ENCODE data around the gene AP3D1.
A peak's percentile ranks its signal among the peaks of the same experiment; 100 is the strongest.

AP3D1 gene

DNA sequence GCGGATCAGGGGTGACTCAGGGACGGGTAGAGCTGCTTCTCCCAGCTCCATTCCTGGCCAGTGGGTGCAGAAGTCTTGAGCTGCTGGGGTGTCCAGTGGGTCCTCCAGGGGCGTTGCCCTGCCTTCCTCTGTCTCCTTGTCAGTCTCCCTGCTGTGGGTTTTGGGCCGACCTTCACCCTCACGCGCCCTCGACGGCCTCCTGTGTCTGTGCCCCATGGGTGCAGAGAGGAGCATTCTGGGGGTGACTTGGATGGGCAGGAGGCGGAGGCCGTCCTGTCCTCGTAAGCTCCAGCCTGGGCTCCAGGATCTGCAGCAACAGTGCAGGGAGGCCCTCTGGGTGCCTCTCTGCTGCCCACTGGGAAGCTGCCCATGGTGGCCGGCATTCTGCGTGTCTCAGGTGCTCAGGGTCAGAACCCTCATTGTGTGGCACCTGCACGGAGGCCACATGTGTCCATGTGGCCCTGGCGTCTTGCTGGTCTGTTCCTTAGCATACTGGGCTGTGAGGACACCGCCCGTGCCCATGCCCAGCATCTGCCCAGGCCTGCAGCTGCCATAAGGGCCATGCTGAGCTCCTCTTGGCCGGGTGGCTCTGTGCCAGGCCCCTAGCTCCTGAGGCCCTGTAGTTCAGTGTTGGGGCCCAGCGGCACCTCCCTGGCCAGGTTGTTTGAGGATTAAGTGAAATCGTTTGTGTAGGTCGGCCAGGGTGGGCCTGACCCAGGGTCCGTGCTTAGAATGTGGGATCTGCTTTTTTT lies 29.7 kb upstream of the AP3D1 start:
- DNase-seq = no peak

DNA sequence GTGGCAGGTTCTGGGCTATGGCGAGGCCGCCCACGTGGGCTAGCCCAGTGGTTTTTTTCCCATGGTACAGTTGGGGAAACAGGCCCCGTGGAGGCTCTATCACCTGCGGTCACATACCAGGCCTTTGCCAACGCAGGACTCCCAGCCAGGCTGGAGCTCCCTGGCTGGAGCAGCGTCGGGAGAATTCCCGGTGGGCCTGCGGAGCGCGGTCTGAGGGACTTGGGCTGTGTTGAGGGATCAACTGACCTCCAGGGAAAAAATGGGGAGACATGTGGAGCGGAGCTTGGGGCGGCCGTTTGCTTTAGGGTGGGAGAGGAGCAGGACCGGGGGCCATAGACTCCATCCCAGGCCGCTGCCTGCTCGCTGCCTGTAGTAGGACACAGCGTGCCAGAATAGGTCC lies 28.7 kb upstream of the AP3D1 start:
- no peak for DNase-seq

DNA sequence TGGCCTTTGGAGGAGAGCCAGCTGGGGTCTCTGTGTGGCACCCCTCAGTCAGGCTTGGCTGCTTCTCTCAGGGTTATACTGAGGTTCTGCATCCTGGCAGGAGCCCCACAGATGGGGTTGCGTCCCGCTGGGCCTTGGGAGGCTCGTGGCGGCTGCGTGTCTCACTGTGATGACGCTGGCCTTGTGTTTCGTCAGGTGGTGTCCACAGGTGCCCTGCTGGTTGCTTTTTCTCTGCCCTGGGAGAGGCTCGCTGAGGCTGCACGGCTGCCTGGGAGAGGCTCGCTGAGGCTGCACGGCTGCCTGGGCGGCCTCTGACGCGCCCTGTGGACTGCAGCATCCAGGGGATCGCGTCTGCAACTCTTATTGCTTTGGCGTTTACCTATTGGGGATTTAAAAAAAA lies 27.7 kb upstream of the AP3D1 start:
- DNase-seq = no peak

DNA sequence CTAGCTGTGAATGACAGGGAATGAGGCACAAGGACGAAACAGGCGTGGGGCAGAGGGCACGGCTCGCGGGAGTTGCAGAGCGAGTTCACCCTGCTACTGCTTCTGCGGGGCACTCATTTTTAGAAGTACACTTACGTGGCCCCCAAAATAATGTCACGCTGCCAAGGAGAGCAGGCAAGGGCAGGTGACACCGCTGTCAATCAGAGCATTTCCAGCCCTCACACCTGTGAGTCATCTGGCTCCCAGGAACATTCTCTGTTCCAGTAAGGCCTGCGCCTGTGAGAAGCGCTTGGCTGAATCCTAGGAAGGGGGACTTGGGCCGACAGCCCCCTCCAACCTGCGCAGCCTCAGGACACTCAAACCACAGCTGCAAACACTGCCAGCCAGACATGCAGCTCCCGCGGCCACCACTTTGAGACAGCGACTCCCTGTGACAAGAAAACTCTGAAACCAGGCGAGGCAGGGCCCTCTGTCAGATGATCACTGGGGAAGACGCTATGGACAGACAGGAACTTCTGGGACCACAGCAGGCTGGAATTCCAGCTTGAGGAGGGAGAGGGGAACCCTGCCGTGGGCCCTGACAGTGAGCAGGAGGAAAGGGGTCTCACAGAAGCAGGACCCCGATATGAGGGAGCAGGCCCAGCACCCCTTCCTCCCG lies 25.1 kb upstream of the AP3D1 start:
- DNase-seq = no peak

DNA sequence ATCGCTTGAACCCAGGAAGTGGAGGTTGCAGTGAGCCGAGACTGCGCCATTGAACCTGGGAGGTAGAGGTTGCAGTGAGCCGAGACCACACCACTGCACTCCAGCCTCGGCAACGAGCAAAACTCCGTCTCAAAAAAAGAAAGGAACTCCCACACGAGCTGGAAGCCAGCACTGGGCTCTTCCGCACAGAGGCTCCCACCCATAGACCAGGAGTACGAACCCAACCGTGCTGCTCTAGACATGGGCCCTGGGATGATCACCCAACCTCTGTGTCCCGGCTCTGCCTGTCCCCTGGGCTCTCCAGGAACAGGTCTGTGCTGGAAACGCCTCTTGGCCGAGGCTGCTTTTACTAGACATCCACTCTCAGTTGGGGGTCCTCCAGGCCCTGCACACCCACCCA lies 24.4 kb upstream of the AP3D1 start:
- no peak for DNase-seq

DNA sequence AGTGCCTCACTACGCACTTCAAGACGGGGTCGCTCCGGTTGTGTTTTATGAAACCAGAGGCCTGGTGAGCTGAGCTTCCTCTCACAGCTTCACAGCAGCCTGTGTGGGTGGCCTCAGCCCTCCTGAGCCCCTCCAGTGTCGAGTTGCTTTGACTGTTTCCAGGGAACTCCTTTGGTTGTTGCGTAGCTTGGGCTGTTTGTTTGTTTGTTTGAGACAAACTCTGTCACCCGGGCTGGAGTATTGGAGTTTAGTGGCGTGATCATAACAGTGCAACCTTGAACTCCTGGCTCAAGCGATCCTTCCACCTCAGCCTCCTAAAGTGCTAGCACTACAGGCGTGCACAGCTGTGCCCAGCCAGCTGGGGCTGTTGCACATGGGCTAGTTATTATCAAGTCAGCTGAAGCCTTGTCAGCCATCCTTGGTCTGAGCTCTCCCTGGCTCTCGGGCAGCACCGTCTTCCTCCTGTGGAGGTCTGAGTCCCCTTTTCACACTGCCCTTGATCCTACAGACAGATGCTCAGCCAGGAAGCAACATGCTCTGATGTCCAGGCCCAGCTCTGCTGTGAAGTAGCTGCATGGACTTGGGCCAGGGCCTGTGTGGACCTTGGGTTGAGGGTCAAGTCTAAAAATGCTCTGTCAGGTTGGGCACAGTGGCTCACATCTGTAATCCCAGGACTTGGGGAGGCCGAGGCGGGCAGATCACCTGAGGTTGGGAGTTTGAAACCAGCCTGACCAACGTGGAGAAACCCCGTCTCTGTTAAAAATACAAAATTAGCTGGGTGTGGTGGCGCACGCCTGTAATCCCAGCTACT lies 22.6 kb upstream of the AP3D1 start:
- no peak for DNase-seq

DNA sequence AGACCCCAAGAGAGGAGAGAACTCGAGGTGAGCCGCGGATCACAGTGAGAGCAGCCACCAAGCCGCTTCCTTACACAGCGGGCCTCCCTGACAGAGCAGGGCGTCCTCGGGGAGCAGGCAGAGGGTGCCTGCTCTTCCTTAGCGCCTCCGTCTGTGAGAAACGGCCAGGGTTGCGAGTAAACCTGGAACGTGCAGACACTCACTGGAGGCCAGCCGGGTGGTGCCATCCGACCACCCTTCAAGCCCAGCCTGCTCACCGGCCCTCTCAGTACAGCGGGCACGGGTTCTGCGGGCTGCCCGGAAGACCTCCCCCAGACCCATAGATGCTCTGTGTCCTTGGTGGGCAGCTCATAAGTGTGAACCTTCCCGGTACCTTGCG lies 22.0 kb upstream of the AP3D1 start:
- no peak for DNase-seq

DNA sequence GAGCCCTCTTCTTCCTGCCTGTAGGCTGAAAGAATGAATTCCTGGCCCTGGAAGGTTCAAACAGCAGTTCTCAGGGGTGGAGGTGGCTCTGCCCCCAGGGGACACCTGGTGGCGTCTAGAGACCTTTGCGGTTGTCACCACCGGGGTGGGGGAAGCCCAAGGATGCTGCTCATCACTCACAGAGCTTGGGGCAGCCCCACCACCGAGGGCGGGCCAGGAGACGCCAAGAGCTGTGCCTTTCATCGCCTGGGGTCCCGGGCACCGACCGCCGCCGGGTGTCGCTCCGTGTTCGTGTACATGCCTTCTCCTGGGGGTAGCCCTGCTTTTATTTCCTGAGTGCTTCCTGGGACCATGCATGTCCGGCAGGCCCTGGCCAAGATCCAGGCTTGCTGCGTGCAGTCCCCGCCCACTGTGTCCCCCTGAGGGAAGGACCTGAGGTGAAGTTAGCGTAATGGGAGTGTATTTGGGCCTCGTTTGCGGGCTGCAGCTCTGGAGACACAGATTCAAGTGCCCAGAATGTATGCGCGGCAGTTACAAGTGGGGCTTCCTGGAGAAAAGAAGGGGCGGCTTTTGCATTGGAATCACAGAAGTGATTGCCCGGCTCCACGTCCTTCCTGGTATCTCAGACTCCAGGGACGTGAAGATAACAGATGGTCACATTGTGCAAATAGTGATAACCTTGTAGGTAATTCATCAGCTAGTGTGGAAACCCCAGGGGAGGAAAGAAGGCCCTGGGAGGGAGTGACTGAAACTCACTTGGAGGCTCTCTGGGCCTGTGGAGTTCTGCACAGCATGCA lies 20.2 kb upstream of the AP3D1 start:
- DNase-seq = no peak

DNA sequence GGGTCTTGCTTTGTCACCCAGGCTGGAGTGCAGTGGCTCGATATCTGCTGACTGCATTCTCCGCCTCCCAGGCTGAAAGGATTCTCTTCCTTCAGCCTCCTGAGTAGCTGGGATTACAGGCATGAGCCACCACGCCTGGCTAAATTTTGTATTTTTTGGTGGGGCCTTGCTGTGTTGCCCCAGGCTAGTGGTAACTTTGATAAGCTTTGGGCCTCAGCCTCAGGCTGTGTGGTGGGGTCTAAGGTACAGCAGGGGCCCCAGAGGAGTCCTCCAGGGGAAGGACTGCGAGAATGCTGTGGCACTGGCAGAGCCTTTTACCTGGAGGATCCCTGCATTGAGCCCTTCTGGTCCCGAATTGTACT lies 19.6 kb upstream of the AP3D1 start:
- no peak for DNase-seq

DNA sequence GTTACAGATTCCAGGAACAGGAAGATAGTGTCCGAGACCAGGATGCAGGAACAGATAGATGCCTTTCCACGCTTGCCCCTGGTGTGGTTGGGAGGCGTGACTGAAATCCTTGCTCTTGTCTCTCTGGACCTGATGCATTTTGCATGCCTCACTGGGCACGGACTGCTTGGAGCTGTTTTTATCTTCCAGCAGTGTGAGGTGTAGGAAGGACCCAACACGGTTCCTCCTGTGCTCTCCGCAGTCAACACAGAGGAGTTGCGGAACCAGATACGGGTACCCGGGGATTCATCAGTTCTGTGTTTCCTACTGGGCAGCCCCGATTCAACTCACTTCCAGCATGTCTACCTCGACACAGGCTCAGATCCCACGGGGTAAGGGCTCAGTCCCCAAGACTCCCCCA lies 18.9 kb upstream of the AP3D1 start:
- no peak for DNase-seq

DNA sequence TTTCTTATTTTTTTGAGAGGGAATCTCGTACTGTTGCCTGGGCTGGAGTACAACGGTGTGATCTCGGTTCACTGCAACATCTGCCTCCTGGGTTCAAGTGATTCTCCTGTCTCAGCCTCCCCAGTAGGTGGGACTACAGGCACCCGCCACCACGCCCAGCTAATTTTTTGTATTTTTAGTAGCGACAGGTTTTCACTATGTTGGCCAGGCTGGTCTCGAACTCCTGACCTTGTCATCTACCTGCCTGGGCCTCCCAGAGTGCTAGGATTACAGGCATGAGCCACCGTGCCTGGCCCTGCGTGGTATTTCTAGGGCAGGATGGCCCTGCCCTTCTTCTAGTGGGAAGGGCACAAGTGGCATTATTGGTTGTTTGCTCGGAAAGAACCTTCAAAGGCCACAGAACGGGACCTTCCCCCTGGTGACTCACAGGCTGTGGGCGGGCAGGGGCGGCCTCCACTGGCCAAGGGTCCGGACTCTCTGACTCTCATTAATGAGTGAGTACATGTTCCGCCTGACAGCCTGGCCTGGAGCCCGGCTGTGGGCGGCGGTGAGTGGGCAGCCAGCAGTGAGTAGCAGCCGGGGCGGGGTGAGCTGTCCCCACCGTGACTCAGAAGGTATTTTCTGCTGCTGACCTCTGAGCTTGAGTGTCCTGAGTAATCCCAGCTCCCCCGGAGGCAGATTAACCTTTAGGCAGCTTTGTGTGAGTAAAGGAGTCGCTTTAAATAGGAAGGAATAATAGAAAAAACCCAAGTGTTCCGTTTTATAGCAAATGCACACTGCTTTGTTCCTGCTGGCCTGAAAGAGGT lies 17.5 kb upstream of the AP3D1 start:
- DNase-seq = peak in 1 of 2 experiments; percentile 73

DNA sequence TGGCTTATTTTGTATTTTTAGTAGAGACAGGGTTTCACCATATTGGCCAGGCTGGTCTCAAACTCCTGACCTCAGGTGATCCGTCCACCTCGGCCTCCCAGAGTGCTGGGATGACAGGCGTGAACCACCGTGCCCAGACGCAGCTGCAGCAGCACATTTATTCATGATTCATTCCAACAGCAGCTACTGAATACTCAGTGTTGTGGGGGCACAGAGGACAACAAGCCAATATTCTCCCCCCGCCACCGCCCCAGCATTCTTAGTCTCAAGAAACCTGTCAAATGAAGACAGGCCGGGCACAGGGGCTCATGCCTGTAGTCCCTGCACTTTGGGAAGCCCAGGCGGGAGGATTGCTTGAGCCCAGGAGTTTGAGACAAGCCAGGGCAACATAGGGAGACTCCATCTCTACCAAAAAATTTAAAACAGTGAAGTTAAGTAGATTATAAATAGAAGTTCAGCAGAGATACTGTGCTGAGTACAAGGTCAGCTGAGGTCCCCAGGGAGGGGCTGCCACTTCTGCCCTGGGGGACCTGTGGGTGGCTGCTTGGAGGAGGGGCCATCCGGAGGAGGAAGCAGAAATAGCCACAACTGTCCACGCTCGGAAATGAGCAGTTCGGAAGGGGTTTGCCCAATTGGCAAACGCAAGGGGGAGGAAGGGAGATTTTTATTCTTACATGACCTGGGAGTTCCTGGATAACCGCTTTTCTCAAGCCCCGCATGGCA lies 16.7 kb upstream of the AP3D1 start:
- DNase-seq = no peak

DNA sequence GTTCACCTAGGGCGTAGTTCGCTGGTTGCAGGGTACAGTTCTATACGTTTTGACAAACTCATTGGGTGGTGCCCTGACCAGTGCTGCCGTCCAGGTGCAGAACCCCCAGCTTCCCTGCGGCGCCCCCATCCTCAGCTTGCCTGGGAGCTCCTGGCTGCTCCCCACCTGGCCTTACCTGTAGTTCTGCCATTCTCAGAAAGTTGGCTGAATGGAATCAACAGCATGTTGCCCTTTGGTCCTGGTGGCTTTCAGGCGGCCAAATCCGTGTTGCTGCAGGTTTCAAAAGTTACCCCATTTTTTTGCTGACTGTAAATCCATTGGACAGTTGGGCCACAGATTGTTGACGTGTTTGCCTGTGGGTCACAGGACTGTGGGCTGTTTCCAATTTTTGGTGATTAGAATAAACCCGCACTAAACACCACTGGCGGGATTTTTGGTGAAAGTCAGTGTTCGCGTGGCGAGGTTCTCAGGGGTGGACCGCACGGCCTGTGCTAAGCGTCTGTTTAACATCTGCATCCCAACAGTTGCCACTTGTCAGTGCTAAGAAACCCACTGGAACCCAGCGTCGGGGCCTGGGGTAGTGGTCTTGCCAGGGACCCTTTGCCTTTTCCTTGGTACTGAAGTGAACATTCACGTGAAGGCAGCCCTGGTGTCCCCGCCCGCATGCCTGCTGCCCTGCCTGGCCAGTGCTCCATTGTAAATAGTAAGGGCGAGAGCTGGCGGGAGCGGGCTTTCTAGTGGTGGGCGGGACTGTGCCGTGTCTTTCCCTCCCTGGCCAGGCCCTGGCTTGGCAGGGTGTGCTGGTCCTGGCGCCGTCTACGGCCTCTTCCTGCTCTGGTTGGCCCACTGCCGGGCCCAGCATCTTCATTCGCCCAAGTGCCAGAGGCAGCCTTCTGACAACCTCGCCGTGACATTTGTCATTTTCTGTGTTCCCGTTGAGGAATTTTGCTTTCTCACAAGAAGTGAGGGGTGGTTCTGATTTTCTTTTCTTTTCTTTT lies 15.7 kb upstream of the AP3D1 start:
- peak; percentile 79 to 88 for DNase-seq

DNA sequence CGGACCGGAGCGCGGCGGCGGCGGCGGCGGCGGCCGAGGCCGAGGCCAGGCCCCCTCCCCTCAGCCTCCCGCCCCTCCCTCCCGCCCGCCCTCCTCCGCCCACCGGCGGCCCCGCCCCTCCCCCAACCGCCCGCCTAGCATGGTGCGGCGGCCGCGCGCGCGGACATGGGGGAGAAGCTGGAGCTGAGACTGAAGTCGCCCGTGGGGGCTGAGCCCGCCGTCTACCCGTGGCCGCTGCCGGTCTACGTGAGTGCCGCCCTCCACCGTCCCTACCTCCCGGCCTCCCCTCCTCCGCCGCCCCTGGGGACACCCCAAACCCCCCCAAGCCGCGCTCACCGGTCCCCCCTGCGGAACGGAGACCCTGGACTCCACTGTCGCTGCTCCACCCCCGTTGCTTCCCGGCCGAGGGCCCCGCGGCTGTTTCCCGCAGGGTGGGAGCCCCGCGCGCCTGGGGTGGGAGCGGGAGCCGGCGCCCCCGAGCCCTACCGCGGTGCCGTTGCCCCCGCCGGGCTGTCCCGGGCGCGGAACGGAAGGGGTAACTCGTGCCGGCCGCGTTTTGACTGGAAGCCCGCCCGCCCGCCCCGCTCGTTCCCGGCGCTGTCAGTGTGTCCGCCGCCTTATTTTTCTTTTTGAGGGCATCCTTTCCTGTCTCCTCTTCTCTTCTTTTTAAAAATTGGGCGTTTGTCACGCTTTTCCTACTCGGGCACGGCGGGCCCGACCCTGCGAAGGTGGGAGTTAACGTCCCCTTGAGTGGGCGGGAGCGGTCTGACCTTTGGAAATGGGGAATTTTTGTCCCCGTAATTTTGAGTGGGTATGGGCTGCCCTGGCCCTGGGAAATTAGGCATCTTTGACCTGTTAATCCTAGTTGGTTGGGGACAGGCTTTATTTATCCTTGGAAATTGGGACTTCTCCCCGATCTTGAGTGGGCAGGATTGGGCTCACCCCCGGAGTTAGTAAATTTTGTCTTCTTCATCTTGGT lies 12.9 kb upstream of the AP3D1 start:
- DNase-seq = no peak

DNA sequence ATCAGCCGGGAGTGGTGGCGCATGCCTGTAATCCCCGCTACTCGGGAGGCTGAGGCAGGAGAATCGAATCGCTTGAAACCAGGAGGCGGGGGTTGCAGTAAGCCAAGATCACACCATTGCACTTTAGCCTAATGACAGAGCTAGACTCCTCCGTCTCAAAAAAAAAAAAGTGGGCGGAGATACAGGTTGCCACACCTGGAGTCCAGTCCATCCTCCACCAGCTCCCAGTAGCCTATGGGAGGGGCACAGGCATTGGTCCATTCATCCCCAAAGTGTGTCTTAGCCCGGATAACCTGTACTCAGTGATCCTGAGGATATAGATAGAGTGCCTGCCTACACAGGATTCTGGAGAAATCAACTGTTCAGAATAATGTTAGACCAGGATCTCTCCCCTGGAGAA lies 9.0 kb upstream of the AP3D1 start:
- no peak for DNase-seq

DNA sequence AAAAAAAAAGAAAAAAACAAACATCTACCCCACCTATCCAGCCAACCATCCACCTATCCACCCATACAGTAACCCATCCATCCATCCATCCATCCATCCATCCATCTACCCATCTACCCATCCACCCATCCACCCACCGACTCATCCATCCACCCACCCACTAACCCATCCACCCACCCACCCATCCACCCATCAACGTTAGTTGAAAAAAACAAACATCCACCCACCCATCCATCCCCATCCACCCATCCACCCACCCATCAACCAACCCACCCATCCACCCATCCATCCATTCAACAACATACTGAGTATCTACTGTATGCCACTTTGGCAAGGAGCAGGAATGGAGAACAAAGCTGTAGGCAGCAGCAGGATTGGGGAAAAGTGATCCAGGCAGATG lies 6.1 kb upstream of the AP3D1 start:
- no peak for DNase-seq

DNA sequence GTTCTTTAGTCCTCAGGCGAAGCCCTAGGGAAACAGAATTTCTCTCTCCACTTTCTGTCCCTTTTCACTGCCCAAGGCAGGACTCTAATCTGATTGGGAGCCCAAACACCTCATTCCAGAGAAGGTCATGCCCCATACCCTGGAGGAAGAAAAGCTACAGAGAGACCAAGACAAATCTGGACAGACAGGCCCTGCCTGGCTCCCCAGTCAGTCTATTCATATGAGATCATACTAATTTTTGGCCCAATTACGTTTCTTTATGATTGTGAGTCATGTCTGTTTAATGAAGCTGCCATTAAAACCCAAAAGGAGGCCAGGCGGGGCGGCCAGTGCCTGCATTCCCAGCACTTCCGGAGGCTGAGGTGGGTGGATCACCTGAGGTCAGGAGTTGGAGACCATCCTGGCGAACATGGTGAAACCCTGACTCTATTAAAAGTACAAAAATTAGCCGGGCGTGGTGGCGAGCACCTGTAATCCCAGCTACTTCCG lies 3.3 kb upstream of the AP3D1 start:
- DNase-seq = no peak

DNA sequence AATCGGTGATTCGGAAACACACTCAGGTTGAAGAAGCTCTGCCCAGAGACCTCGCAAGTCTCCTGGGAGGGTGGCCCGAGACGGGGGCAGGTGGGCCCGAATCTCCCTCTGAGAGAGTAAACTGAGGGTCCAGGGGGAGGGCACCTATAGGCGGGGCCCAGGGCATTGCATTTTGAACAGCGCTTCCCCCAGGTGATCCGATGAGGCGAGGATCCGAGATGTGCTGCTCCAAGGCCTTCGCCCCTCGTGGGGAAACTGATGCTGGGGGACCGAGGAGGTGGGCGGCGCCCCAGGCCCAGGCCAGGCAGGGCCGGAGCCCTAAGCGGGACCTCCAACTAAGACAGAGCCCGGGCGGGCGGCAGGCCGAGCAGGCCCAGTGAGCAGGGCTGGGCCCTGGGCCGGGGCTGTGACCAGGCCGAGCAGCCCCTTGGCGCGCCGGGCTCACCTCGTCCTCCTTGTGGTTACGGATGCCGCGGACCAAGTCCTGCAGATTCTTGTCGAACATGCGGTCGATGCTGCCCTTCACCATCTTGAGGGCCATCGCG lies 500 bp downstream of the AP3D1 start:
- DNase-seq = no peak

Measured in NCI-H446 (cell line).